CD4-positive, alpha-beta T cell (primary cell): Measurements from ENCODE around the gene EEFSEC. TPM values are rescaled to one million over a fixed set of nuclear protein-coding genes. Genes with fewer than 3 reads are reported as not detected.

Source experiments
- ATAC-seq: fragments of 200-7000 bp; cut with Tn5 transposase; one replicate; pipeline ENCODE4 v1.10.0; 2022; ENCODE audit warnings: mild to moderate bottlenecking; ENCODE audit not compliant: poor library complexity
- CTCF ChIA-PET: fragments of 350-600 bp; sonication (Branson Sonifier 250); formaldehyde crosslinking; loops from one replicate; lab custom pipeline; 2021; ENCODE audit warnings: antibody characterized with exemption, inconsistent platforms; lab: Charles Lee
- POLR2A ChIA-PET: fragments of 350-600 bp; sonication (Branson Sonifier 250); formaldehyde crosslinking; loops from one replicate; lab custom pipeline; 2021; ENCODE audit warnings: antibody characterized with exemption, inconsistent platforms; lab: Charles Lee
- DNase-seq, 14 experiments: peaks; one replicate each; pipeline ENCODE4 v3.0.0-alpha.2; 2013 to 2020; ENCODE audit warnings: mixed read lengths in 2 of 14
- H3K27ac ChIP-seq, 2 donors: one replicate each; pipeline versions ENCODE4 v1.5.1 to v1.7.0; 2013; ENCODE audit warnings: low read length in 2 of 2, low read depth in 1 of 2, mild to moderate bottlenecking in 1 of 2
- H3K27me3 ChIP-seq, 2 experiments: 1 replicate in 1 of 2; 2 replicates in 1 of 2; pipeline versions ENCODE4 v1.6.1 to v1.7.0; 2013; ENCODE audit warnings: low read length in 2 of 2, control low read depth in 1 of 2, mild to moderate bottlenecking in 1 of 2, moderate library complexity in 1 of 2; ENCODE audit not compliant: insufficient read depth in 2 of 2, control insufficient read depth in 1 of 2
- H3K36me3 ChIP-seq: one replicate; pipeline ENCODE4 v1.6.1; 2013; ENCODE audit warnings: low read length, control low read depth; ENCODE audit not compliant: insufficient read depth
- H3K4me1 ChIP-seq: one replicate; pipeline ENCODE4 v1.6.1; 2013; ENCODE audit warnings: low read length, control low read depth; ENCODE audit not compliant: insufficient read depth
- H3K4me3 ChIP-seq: one replicate; pipeline ENCODE4 v1.5.1; 2013; ENCODE audit warnings: mild to moderate bottlenecking, low read length, moderate library complexity
- H3K9me3 ChIP-seq, 2 experiments: 1 replicate in 1 of 2; 2 replicates in 1 of 2; pipeline versions ENCODE4 v1.6.1 to v1.7.0; 2013; ENCODE audit warnings: low read length in 2 of 2, mild to moderate bottlenecking in 2 of 2, control low read depth in 1 of 2, moderate library complexity in 1 of 2; ENCODE audit not compliant: control insufficient read depth in 1 of 2, insufficient read depth in 1 of 2
- H3K27ac Mint-ChIP-seq: one replicate; pipeline ENCODE4 v1.8.0; 2020; ENCODE audit warnings: mixed read lengths
- H3K27me3 Mint-ChIP-seq: one replicate; pipeline ENCODE4 v1.8.0; 2021; ENCODE audit warnings: mixed read lengths
- H3K36me3 Mint-ChIP-seq: one replicate; pipeline ENCODE4 v1.8.0; 2021; ENCODE audit warnings: low read depth, mixed read lengths
- H3K4me1 Mint-ChIP-seq: one replicate; pipeline ENCODE4 v1.8.0; 2021; ENCODE audit warnings: low read depth, mixed read lengths
- H3K4me3 Mint-ChIP-seq: one replicate; pipeline ENCODE4 v1.8.0; 2020; ENCODE audit warnings: mild to moderate bottlenecking, mixed read lengths
- H3K9me3 Mint-ChIP-seq: one replicate; pipeline ENCODE4 v1.8.0; 2020; ENCODE audit warnings: mixed read lengths
- CTCF ChIP-seq: fragments of 200-600 bp; IDR thresholded peaks from one replicate; pipeline ENCODE4 v1.8.0; 2022; ENCODE audit warnings: antibody characterized with exemption, mild to moderate bottlenecking
- intact Hi-C, 2 experiments: fragments of 100-400 bp; cut with DNase I in 1 of 2; cut with micrococcal nuclease in 1 of 2; formaldehyde crosslinking; loops; one replicate each; pipeline versions ENCODE4 v1.15.1 to v1.9.0; 2023 to 2025; cut with DNase I, micrococcal nuclease
- total RNA-seq, 174 experiments: library from RNA in 2 of 174; stranded (reverse) in 2 of 174; gene quantifications; one replicate each; pipeline ENCODE4 v1.2.3 and lab custom pipeline; 2021 to 2026

Gene EEFSEC
- total RNA-seq, 2 experiments from 2014 or later: 13.1 to 13.9 TPM

GRCh38 chr3:128210711-128211110, 57.4 kb downstream of the EEFSEC start:
- Mint-ChIP-seq H3K4me1 (peaks cover 28% of the 10 kb centered on the region), H3K4me3 (no peak overlapping the region), H3K27ac (no peak overlapping the region), H3K27me3 (no peaks in the 10 kb centered on the region), H3K9me3 (no peaks in the 10 kb centered on the region), H3K36me3 (peaks cover 3% of the 10 kb centered on the region)
- DNase-seq: no peak
- no peaks in the 10 kb centered on the region for H3K4me1 ChIP-seq
- TF ChIP-seq CTCF: no peak
- intact Hi-C loops: no loop called here
- no peak overlapping the region for H3K27ac ChIP-seq
- H3K36me3 ChIP-seq: no peaks in the 10 kb centered on the region
- no peak for ATAC-seq
- H3K9me3 ChIP-seq: no peaks in the 10 kb centered on the region
- no peaks in the 10 kb centered on the region for H3K27me3 ChIP-seq
- CTCF ChIA-PET: no interaction called here
- POLR2A ChIA-PET: no interaction called here
- no peak overlapping the region for H3K4me3 ChIP-seq

- no peak for TF ChIP-seq CTCF
- Mint-ChIP-seq H3K4me3 (no peak overlapping the region), H3K9me3 (no peaks in the 10 kb centered on the region), H3K4me1 (peaks cover 18% of the 10 kb centered on the region), H3K27me3 (no peaks in the 10 kb centered on the region), H3K36me3 (peaks cover 20% of the 10 kb centered on the region), H3K27ac (no peak overlapping the region)
- ATAC-seq (no peak), DNase-seq (no peak)
- POLR2A ChIA-PET: no interaction called here
- Histone ChIP-seq H3K4me1 (no peaks in the 10 kb centered on the region), H3K27me3 (no peaks in the 10 kb centered on the region), H3K9me3 (peaks cover 0 to 3% of the 10 kb centered on the region in 2 experiments), H3K36me3 (peaks cover 5% of the 10 kb centered on the region), H3K27ac (no peak overlapping the region), H3K4me3 (no peak overlapping the region)
- intact Hi-C loops: no loop called here
- CTCF ChIA-PET: no interaction called here
Measured at GRCh38 chr3:128214056-128214455, 60.8 kb downstream of the EEFSEC start.

GRCh38 chr3:128215290-128215689, 62.0 kb downstream of the EEFSEC start:
- no peaks in the 10 kb centered on the region for H3K27me3 Mint-ChIP-seq
- DNase-seq (no peak), ATAC-seq (no peak)
- no peak for TF ChIP-seq CTCF
- Histone ChIP-seq H3K36me3 (peaks cover 5% of the 10 kb centered on the region), H3K9me3 (peaks cover 0 to 7% of the 10 kb centered on the region in 2 experiments), H3K4me1 (no peaks in the 10 kb centered on the region), H3K4me3 (no peak overlapping the region), H3K27ac (no peak overlapping the region), H3K27me3 (no peaks in the 10 kb centered on the region)
- no peak overlapping the region for H3K27ac Mint-ChIP-seq
- H3K4me3 Mint-ChIP-seq: no peak overlapping the region
- peaks cover 9% of the 10 kb centered on the region for H3K4me1 Mint-ChIP-seq
- no peaks in the 10 kb centered on the region for H3K9me3 Mint-ChIP-seq
- intact Hi-C loops: no loop called here
- peaks cover 32% of the 10 kb centered on the region for H3K36me3 Mint-ChIP-seq
- ChIA-PET CTCF (no interaction called here), POLR2A (no interaction called here)
